Lung (tissue), 12 donors: Measurements from ENCODE around the gene NTRK3. TPM values are rescaled to one million over a fixed set of nuclear protein-coding genes. Genes with fewer than 3 reads are reported as not detected.

Experiments
- ATAC-seq: fragments of 200-7000 bp; cut with Tn5 transposase; one replicate; pipeline ENCODE4 v1.9.1; 2020; ENCODE audit warnings: moderate number of reproducible peaks; ENCODE audit not compliant: insufficient read depth, low FRiP score
- DNase-seq, 3 donors: peaks; one replicate each; pipeline ENCODE4 v3.0.0-alpha.2; 2013 to 2017
- H3K27ac ChIP-seq, 2 donors: one replicate each; pipeline ENCODE4 v1.5.1; 2013; ENCODE audit warnings: mild to moderate bottlenecking in 2 of 2, moderate library complexity in 2 of 2, control low read depth in 1 of 2, inconsistent platforms in 1 of 2, low read depth in 1 of 2, low read length in 1 of 2
- H3K27me3 ChIP-seq, 3 donors: one replicate each; pipeline ENCODE4 v1.5.1; 2013; ENCODE audit warnings: low read length in 2 of 3; ENCODE audit not compliant: control insufficient read depth in 3 of 3, insufficient read depth in 3 of 3
- H3K36me3 ChIP-seq, 4 donors: one replicate each; pipeline ENCODE4 v1.5.1; 2013; ENCODE audit warnings: low read length in 4 of 4, mild to moderate bottlenecking in 1 of 4, moderate library complexity in 1 of 4; ENCODE audit not compliant: control insufficient read depth in 4 of 4, insufficient read depth in 4 of 4
- H3K4me1 ChIP-seq, 5 donors: one replicate each; pipeline ENCODE4 v1.5.1; 2013; ENCODE audit warnings: low read length in 5 of 5, mild to moderate bottlenecking in 2 of 5, moderate library complexity in 1 of 5; ENCODE audit not compliant: control insufficient read depth in 5 of 5, insufficient read depth in 5 of 5
- H3K4me3 ChIP-seq: one replicate; pipeline ENCODE4 v1.5.1; 2013; ENCODE audit warnings: mild to moderate bottlenecking, control low read depth, moderate library complexity
- H3K9ac ChIP-seq, 2 donors: one replicate each; pipeline ENCODE4 v1.5.1; 2013; ENCODE audit warnings: low read length in 2 of 2, control low read depth in 1 of 2; ENCODE audit not compliant: insufficient read depth in 1 of 2
- H3K9me3 ChIP-seq, 4 donors: one replicate each; pipeline ENCODE4 v1.5.1; 2013; ENCODE audit warnings: low read length in 3 of 4, mild to moderate bottlenecking in 1 of 4, moderate library complexity in 1 of 4; ENCODE audit not compliant: control insufficient read depth in 4 of 4, insufficient read depth in 3 of 4
- WGBS, 2 donors: extraction: QIAGEN DNeasy Blood & Tissue Kit; methylation state at CpG; one replicate each; pipeline ENCODE4 v1.1.7; 2013; 5-methylcytosine and 5-hydroxymethylcytosine counted together
- polyA plus RNA-seq, 2 donors: library from polyadenylated mRNA; stranded (reverse); fragments of 200-250 nt; gene quantifications; one replicate each; pipeline ENCODE4 v1.2.1, GENCODE V29; 2013
- total RNA-seq, 2 donors: library from RNA; depleted of rRNA in 1 of 2; stranded (reverse); fragments of >200 nt in 1 of 2; gene quantifications; one replicate each; pipeline ENCODE4 v1.2.1, GENCODE V29; 2014 to 2021
- TF ChIP-seq, protein P1 (sequence below): IDR thresholded peaks from 2 replicates; pipeline ENCODE4 v1.5.1; 2012; ENCODE audit warnings: mild to moderate bottlenecking; ENCODE audit errors: control extremely low read depth, extremely low read depth
- donor health status: control.
- donor health status: control.
- donor health status: Bipolar disorder and iron deficiency.
- donor health status: healthy.
- donor health status: DM: yes; HTN: yes; CAD: no.

Gene NTRK3
- total and polyA plus RNA-seq, 4 donors: 0.44 to 11.0 (median 4.2) TPM

- H3K4me3 ChIP-seq: no peak overlapping the region
- WGBS, 2 donors: 58 to 65% methylated on average over 16 of the region's 16 CpGs
- no peaks in the 10 kb centered on the region for H3K4me1 ChIP-seq
- TF ChIP-seq, protein P1, sequence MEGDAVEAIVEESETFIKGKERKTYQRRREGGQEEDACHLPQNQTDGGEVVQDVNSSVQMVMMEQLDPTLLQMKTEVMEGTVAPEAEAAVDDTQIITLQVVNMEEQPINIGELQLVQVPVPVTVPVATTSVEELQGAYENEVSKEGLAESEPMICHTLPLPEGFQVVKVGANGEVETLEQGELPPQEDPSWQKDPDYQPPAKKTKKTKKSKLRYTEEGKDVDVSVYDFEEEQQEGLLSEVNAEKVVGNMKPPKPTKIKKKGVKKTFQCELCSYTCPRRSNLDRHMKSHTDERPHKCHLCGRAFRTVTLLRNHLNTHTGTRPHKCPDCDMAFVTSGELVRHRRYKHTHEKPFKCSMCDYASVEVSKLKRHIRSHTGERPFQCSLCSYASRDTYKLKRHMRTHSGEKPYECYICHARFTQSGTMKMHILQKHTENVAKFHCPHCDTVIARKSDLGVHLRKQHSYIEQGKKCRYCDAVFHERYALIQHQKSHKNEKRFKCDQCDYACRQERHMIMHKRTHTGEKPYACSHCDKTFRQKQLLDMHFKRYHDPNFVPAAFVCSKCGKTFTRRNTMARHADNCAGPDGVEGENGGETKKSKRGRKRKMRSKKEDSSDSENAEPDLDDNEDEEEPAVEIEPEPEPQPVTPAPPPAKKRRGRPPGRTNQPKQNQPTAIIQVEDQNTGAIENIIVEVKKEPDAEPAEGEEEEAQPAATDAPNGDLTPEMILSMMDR: no peak
- H3K9ac ChIP-seq: no peak overlapping the region
- no peaks in the 10 kb centered on the region for H3K36me3 ChIP-seq
- H3K27ac ChIP-seq: no peak overlapping the region
- DNase-seq (no peak), ATAC-seq (no peak)
- H3K27me3 ChIP-seq: peaks cover 0 to 26% (median 5%) of the 10 kb centered on the region in 3 donors
- H3K9me3 ChIP-seq: no peaks in the 10 kb centered on the region
Observed at GRCh38 chr15:88276821-88277410, 20.4 kb upstream of the NTRK3 start.

DNA sequence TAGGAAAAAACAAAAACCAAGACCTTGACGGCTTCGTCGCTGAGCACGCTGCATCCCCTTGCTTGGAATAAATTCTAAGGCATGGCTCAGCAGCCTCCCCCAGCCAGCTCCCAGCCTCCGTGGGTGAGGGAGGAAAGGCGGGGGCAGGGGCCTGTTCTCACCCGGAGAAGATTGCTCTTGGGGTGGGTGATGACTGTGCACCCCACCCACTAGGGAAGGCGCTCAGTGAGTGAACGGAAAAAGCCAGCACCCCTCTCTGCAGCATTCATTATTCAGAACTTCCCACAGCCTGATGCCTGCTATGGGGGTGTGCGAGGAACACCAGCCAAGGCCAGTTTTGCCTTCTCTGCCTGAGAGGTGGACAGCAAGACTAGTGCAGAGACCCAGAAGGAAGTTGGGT, 19.3 kb upstream of the NTRK3 start:
- Histone ChIP-seq H3K4me1 (no peaks in the 10 kb centered on the region), H3K9ac (no peak overlapping the region), H3K27ac (no peak overlapping the region), H3K9me3 (no peaks in the 10 kb centered on the region), H3K4me3 (no peak overlapping the region), H3K36me3 (no peaks in the 10 kb centered on the region), H3K27me3 (peaks cover 0 to 21% (median 5%) of the 10 kb centered on the region in 3 donors)
- TF ChIP-seq, protein P1: no peak
- 56 to 73% methylated on average over 10 of the region's 10 CpGs for WGBS, 2 donors
- ATAC-seq: no peak
- DNase-seq: no peak

GRCh38 chr15:88274553-88275460, 18.3 kb upstream of the NTRK3 start:
- Histone ChIP-seq H3K27me3 (peaks cover 0 to 24% (median 5%) of the 10 kb centered on the region in 3 donors), H3K27ac (no peak overlapping the region), H3K9ac (no peak overlapping the region), H3K36me3 (no peaks in the 10 kb centered on the region), H3K9me3 (no peaks in the 10 kb centered on the region), H3K4me1 (no peaks in the 10 kb centered on the region), H3K4me3 (no peak overlapping the region)
- 38 to 40% methylated on average over 11 of the region's 11 CpGs for WGBS, 2 donors
- ATAC-seq (no peak), DNase-seq (peak; percentile 62 to 73 (median 73))
- TF ChIP-seq, protein P1: peak; percentile 49
